HepG2 (cell line): ENCODE results near the gene THUMPD2. TPM values are rescaled to one million over a fixed set of nuclear protein-coding genes. Genes with fewer than 3 reads are reported as not detected.

Experiments used
- ARNT ChIP-seq: fragments of 450-650 bp; IDR thresholded peaks from 2 replicates; pipeline ENCODE4 v1.6.1; 2017
- ATF4 ChIP-seq, 2 experiments: fragments of 450-650 bp in 1 of 2; sonication (generic) in 1 of 2; formaldehyde crosslinking; IDR thresholded peaks; 2 replicates each; pipeline versions ENCODE4 v1.5.0 to v1.8.0; 2020 to 2022; ENCODE audit warnings: mild to moderate bottlenecking in 1 of 2, missing genetic modification reagents in 1 of 2
- ETV6 ChIP-seq: sonication (generic); formaldehyde crosslinking; conservative IDR thresholded peaks from 2 replicates; pipeline ENCODE4 v1.4.0; 2020; ENCODE audit warnings: missing genetic modification reagents
- HDAC2 ChIP-seq: sonication (generic); formaldehyde crosslinking; IDR thresholded peaks from 2 replicates; pipeline ENCODE4 v1.4.0; 2020; ENCODE audit warnings: missing genetic modification reagents
- MAFK ChIP-seq, 2 experiments: IDR thresholded peaks in 1 of 2; conservative IDR thresholded peaks in 1 of 2; 2 replicates each; pipeline ENCODE4 v1.6.1; 2011; ENCODE audit warnings: improper control_type of control experiment in 2 of 2, low read length in 2 of 2
- MAX ChIP-seq: IDR thresholded peaks from 2 replicates; pipeline ENCODE4 v1.6.1; 2012; ENCODE audit warnings: inconsistent platforms
- MTF1 ChIP-seq: sonication (generic); formaldehyde crosslinking; IDR thresholded peaks from 2 replicates; pipeline ENCODE4 v1.5.0; 2020; ENCODE audit warnings: missing genetic modification reagents
- NFYC ChIP-seq: IDR thresholded peaks from 2 replicates; pipeline ENCODE4 v1.6.1; 2016; ENCODE audit warnings: missing genetic modification reagents, missing compliant biosample characterization
- NONO ChIP-seq, 2 experiments: fragments of 450-650 bp in 1 of 2; sonication (generic) in 1 of 2; formaldehyde crosslinking in 1 of 2; IDR thresholded peaks in 1 of 2; conservative IDR thresholded peaks in 1 of 2; 2 replicates each; pipeline versions ENCODE4 v1.6.1 to v1.8.0; 2017 to 2022; ENCODE audit warnings: mild to moderate bottlenecking in 1 of 2, missing genetic modification reagents in 1 of 2, moderate library complexity in 1 of 2
- YEATS4 ChIP-seq: sonication (generic); formaldehyde crosslinking; IDR thresholded peaks from 2 replicates; pipeline ENCODE4 v1.4.0; 2020; ENCODE audit warnings: missing genetic modification reagents, borderline replicate concordance
- ZBTB20 ChIP-seq: sonication (generic); formaldehyde crosslinking; IDR thresholded peaks from 2 replicates; pipeline ENCODE4 v1.8.1; 2023; ENCODE audit warnings: missing genetic modification reagents, low read depth, mild to moderate bottlenecking, borderline replicate concordance
- ZBTB26 ChIP-seq: IDR thresholded peaks from 2 replicates; pipeline ENCODE4 v1.6.1; 2016; ENCODE audit warnings: missing compliant biosample characterization, missing genetic modification reagents, borderline replicate concordance
- ZBTB7B ChIP-seq: sonication (generic); formaldehyde crosslinking; IDR thresholded peaks from 2 replicates; pipeline ENCODE4 v1.4.0; 2020; ENCODE audit warnings: missing genetic modification reagents
- ZFP91 ChIP-seq: sonication (generic); formaldehyde crosslinking; IDR thresholded peaks from 2 replicates; pipeline ENCODE4 v1.9.0; 2022; ENCODE audit warnings: missing genetic modification reagents, mild to moderate bottlenecking, borderline replicate concordance
- ZIK1 ChIP-seq: sonication (generic); formaldehyde crosslinking; IDR thresholded peaks from 2 replicates; pipeline ENCODE4 v1.5.0; 2020; ENCODE audit warnings: mild to moderate bottlenecking, low read depth, missing genetic modification reagents, borderline replicate concordance
- ZNF12 ChIP-seq: sonication (generic); formaldehyde crosslinking; IDR thresholded peaks from 2 replicates; pipeline ENCODE4 v1.5.0; 2020; ENCODE audit warnings: missing genetic modification reagents
- ZNF24 ChIP-seq: fragments of 450-650 bp; IDR thresholded peaks from 2 replicates; pipeline ENCODE4 v1.6.1; 2017; ENCODE audit warnings: antibody characterized with exemption, mild to moderate bottlenecking
- ZNF281 ChIP-seq: sonication (generic); formaldehyde crosslinking; IDR thresholded peaks from 2 replicates; pipeline ENCODE4 v1.4.0; 2020; ENCODE audit warnings: missing genetic modification reagents, borderline replicate concordance
- ZNF576 ChIP-seq: sonication (generic); formaldehyde crosslinking; IDR thresholded peaks from 2 replicates; pipeline ENCODE4 v1.4.0; 2020; ENCODE audit warnings: mild to moderate bottlenecking, missing genetic modification reagents
- ZUFSP ChIP-seq: sonication (generic); formaldehyde crosslinking; IDR thresholded peaks from 2 replicates; pipeline ENCODE4 v1.9.0; 2021; ENCODE audit warnings: missing genetic modification reagents, mild to moderate bottlenecking, borderline replicate concordance
- polyA plus RNA-seq, 8 experiments: library from polyadenylated mRNA; depleted of rRNA in 3 of 8; stranded (reverse) in 7 of 8; unstranded in 1 of 8; fragments of >200 nt; fragmentation: Illumina TruSeq in 4 of 8; extraction: Trizol in 4 of 8; gene quantifications; 2 replicates each; pipeline versions ENCODE4 v1.2.1 to v1.2.3, GENCODE V29; 2011 to 2016; ENCODE audit warnings: low read depth in 4 of 8, missing spikeins in 1 of 8, mixed read lengths in 1 of 8; ENCODE audit not compliant: insufficient read depth in 1 of 8
- total RNA-seq, 5 experiments: library from RNA; depleted of rRNA; stranded (reverse); fragments of >200 nt; fragmentation: Illumina TruSeq; extraction: Trizol; gene quantifications; 2 replicates each; pipeline ENCODE4 v1.2.3, GENCODE V29; 2016; ENCODE audit warnings: low read depth in 1 of 5

Gene THUMPD2
- total and polyA plus RNA-seq, 2 of the 13 experiments (the other 11 are each of a cell fraction or from before 2014, with no cell fraction given), result 11.8 to 15.6 TPM

GRCh38 chr2:39778775-39779340, at the start of gene THUMPD2 (continued):
- TF ChIP-seq ZBTB26 (CRISPR knock-in tag), result peak; percentile 91
- TF ChIP-seq MTF1 (CRISPR knock-in tag), result peak; percentile 79; the same call in 1 of the 2 replicates
- peak; percentile 97 for TF ChIP-seq MAX
- peak; percentile 55 for TF ChIP-seq NFYC (CRISPR knock-in tag)
- TF ChIP-seq YEATS4, result peak; percentile 99
- no peak for TF ChIP-seq NONO (IDR thresholded peaks at IDR 0.05)
- TF ChIP-seq NONO (CRISPR knock-in tag; conservative IDR thresholded peaks at IDR 0.05), result peak; percentile 75
- TF ChIP-seq ETV6, result peak; percentile 68
- TF ChIP-seq ZNF24, result no peak
- TF ChIP-seq ZNF576 (CRISPR knock-in tag), result peak; percentile 93
- peak; percentile 89 for TF ChIP-seq ZFP91
- TF ChIP-seq ZBTB7B (CRISPR knock-in tag), result peak; percentile 100
- no peak for TF ChIP-seq ARNT
- TF ChIP-seq ZNF281 (CRISPR knock-in tag), result peak; percentile 58
- peak; percentile 73 for TF ChIP-seq ZNF12 (CRISPR knock-in tag)
- 0 out of 2 replicates have a peak, but pooled peaks have one; percentile 36 for TF ChIP-seq ZBTB20
- TF ChIP-seq MAFK (conservative IDR thresholded peaks at IDR 0.05 in 1 of 2, IDR thresholded peaks at IDR 0.05 in 1 of 2; ENCODE audit: low read length in 2 of 2), result no peak
- TF ChIP-seq ZIK1 (CRISPR knock-in tag), result peak; percentile 90; the same call in 1 of the 2 replicates
- TF ChIP-seq HDAC2 (CRISPR knock-in tag), result peak; percentile 67; the same call in 1 of the 2 replicates
- TF ChIP-seq ZUFSP (CRISPR knock-in tag), result no peak
- peak in 1 of 2 experiments; percentile 70; a peak in 1 of 4 replicates for TF ChIP-seq ATF4 (CRISPR knock-in tag; IDR thresholded peaks at IDR 0.05)
